Heart left ventricle (tissue), 13 donors: ENCODE results near the gene IGFBP5.

Source experiments
- POLR2A ChIP-seq, 2 donors: fragments of 450-650 bp; IDR thresholded peaks; one replicate each; pipeline ENCODE4 v1.6.1; 2017; ENCODE audit warnings: antibody characterized with exemption in 2 of 2, mild to moderate bottlenecking in 2 of 2, moderate library complexity in 2 of 2
- TF ChIP-seq, protein P1 (sequence below), 12 donors: fragments of 200-600 bp; sonication (generic) in 4 of 12; IDR thresholded peaks; one replicate each; pipeline versions ENCODE4 v1.5.0 to v1.8.0; 2018 to 2022; ENCODE audit warnings: antibody characterized with exemption in 12 of 12, mild to moderate bottlenecking in 5 of 12
- donor health status: ischemic (EF 13 %, LVEDD 7.1; RV severe dilation, severe dysfunction).
- donor health status: DM: no; HTN: yes; CAD: no.
- donor health status: DM: no; HTN: no; CAD: no.
- donor health status: ischemic (EF 25% LVEDD 6.9; RV normal size, moderate dysfunction).
- donor health status: ischemic (EF 25% LVEDD 5.7; RV mildly dilated, moderate dysfunction).
- donor health status: ischemic (EF 35%, LVEDD 5.7; RV mildly dilated, moderate dysfunction).
- donor health status: nonischemic (EF 11% LVEDD 7.7; RV severe dilation, severe dysfunction).
- donor health status: DM: yes; HTN: yes; CAD: no.
- donor health status: PGD.
- donor health status: ischemic (EF 29% LVEDD 5.4; RV normal size, mild dysfunction).
- donor health status: nonischemic (EF 23%, LVEDD 6.1; RV moderate dilation, normal function).

DNA sequence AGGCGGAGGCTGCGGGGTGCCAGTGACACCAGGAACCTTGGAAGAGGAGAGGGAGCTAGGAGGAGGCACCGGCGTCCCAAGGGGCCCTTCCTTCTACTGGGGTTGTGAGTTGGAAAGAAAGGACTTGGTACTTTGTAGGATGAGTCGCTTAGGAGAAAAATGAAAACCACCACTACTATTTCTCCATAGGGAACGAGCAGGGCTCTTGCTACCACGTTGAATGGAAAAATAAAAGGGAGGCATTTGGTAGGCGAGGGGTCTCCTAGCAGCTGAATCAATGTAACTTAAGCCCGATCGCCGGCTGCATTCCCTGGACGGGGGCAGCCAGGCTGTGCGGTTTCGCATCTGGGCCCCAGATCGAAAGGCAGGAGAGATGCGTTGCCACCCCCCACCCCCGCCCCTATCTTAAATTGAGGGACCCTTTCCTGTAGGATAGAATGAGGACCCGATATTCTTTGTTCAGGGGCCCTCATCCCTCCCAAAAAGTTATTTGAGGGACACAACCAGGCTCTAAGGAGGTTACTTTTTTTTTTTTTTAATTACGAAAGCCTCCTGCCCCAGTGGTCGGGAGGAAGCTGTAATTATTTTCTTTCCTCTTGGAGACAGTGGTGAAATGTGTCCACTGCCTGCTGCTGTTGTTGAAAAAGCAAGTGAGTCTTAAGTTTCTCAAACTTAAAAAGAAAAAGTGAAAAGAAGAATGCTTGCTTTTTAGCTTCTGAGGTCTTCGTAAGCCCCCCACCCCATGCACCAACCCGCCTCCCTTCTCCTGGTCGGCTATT is 60.8 kb downstream of the IGFBP5 start:
- no peak for TF ChIP-seq POLR2A (IDR thresholded peaks at IDR 0.05)
- TF ChIP-seq, protein P1, sequence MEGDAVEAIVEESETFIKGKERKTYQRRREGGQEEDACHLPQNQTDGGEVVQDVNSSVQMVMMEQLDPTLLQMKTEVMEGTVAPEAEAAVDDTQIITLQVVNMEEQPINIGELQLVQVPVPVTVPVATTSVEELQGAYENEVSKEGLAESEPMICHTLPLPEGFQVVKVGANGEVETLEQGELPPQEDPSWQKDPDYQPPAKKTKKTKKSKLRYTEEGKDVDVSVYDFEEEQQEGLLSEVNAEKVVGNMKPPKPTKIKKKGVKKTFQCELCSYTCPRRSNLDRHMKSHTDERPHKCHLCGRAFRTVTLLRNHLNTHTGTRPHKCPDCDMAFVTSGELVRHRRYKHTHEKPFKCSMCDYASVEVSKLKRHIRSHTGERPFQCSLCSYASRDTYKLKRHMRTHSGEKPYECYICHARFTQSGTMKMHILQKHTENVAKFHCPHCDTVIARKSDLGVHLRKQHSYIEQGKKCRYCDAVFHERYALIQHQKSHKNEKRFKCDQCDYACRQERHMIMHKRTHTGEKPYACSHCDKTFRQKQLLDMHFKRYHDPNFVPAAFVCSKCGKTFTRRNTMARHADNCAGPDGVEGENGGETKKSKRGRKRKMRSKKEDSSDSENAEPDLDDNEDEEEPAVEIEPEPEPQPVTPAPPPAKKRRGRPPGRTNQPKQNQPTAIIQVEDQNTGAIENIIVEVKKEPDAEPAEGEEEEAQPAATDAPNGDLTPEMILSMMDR (IDR thresholded peaks at IDR 0.05) = no peak
